ENCODE data around the gene ZMYND8.

DNA sequence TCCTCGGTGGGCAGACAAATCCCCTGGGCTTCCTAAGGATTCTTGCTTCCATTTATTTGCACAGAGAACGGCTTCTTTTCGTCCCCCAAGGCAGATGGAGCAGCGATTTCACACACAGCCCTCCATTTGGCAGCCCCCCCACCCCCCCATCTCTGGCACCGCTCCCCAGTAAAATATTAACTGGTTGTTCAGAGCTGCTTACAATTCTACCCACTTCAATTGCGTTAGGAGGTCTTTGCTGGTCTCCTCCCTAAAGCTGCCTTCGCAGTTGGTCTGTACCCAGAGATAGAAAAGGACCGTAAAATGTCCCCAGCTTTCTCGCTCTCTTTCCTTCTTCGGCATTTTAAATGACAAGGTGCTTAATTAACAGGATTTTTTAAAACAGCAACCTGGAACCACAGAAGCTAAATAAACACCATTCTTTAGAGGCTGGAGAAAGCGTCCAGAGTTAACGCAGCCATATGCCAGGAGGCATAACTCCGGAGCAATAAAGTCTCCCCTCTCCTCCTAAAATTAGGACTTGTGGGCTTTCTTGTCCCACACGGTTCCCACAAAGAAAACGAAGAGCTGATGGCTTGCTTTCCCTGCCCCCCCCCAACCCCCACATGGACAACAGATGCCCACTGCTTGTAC lies 1.7 kb upstream of the ZMYND8 start:
- TF ChIP-seq POLR2AphosphoS5 (IDR thresholded peaks at IDR 0.05; ENCODE audit: low read depth, low read length) (no peak), TAF1 (IDR thresholded peaks at IDR 0.05; ENCODE audit: borderline replicate concordance, insufficient read depth, low read length) (peak; percentile 10; the same call in 1 of the 2 replicates), FOXP2 (optimal IDR thresholded peaks at IDR 0.05; ENCODE audit: borderline replicate concordance, extremely low read depth, extremely low read length, insufficient read depth) (no peak), SIN3A (IDR thresholded peaks at IDR 0.05; ENCODE audit: borderline replicate concordance, insufficient read depth, low read length) (no peak)
- TF ChIP-seq, protein P1, sequence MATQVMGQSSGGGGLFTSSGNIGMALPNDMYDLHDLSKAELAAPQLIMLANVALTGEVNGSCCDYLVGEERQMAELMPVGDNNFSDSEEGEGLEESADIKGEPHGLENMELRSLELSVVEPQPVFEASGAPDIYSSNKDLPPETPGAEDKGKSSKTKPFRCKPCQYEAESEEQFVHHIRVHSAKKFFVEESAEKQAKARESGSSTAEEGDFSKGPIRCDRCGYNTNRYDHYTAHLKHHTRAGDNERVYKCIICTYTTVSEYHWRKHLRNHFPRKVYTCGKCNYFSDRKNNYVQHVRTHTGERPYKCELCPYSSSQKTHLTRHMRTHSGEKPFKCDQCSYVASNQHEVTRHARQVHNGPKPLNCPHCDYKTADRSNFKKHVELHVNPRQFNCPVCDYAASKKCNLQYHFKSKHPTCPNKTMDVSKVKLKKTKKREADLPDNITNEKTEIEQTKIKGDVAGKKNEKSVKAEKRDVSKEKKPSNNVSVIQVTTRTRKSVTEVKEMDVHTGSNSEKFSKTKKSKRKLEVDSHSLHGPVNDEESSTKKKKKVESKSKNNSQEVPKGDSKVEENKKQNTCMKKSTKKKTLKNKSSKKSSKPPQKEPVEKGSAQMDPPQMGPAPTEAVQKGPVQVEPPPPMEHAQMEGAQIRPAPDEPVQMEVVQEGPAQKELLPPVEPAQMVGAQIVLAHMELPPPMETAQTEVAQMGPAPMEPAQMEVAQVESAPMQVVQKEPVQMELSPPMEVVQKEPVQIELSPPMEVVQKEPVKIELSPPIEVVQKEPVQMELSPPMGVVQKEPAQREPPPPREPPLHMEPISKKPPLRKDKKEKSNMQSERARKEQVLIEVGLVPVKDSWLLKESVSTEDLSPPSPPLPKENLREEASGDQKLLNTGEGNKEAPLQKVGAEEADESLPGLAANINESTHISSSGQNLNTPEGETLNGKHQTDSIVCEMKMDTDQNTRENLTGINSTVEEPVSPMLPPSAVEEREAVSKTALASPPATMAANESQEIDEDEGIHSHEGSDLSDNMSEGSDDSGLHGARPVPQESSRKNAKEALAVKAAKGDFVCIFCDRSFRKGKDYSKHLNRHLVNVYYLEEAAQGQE (IDR thresholded peaks at IDR 0.05; ENCODE audit: insufficient read depth in 1 of 2, low read depth in 2 of 2, low read length in 2 of 2) = no peak

All from PFSK-1 (cell line).